ENCODE measurements around the gene NRG2.

DNA sequence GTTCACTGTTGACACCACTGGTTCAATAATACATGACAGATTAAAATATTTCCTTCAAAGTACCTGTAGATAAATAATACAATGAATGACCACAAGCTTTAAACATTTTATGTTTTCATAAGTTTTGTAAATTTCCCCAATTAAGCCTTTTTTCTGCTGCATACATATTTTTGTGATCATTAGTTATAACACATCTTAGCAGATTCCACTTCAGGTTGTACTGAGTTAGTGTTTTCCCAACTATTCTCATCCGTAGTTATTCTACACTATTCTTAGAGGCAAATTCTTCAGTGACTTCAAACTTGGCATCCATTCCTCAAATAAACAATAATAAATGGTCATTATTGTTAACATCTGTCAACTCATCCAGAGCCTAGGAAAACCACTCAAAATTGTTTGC is 100.9 kb downstream of the NRG2 start:
- TF ChIP-seq, protein P1, sequence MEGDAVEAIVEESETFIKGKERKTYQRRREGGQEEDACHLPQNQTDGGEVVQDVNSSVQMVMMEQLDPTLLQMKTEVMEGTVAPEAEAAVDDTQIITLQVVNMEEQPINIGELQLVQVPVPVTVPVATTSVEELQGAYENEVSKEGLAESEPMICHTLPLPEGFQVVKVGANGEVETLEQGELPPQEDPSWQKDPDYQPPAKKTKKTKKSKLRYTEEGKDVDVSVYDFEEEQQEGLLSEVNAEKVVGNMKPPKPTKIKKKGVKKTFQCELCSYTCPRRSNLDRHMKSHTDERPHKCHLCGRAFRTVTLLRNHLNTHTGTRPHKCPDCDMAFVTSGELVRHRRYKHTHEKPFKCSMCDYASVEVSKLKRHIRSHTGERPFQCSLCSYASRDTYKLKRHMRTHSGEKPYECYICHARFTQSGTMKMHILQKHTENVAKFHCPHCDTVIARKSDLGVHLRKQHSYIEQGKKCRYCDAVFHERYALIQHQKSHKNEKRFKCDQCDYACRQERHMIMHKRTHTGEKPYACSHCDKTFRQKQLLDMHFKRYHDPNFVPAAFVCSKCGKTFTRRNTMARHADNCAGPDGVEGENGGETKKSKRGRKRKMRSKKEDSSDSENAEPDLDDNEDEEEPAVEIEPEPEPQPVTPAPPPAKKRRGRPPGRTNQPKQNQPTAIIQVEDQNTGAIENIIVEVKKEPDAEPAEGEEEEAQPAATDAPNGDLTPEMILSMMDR (IDR thresholded peaks at IDR 0.05) = no peak
- no peak for TF ChIP-seq POLR2A (IDR thresholded peaks at IDR 0.05)
- TF ChIP-seq EP300 (IDR thresholded peaks at IDR 0.05) = no peak
